ENCODE data around the gene SPATS2.
A peak's percentile ranks its signal among the peaks of the same experiment; 100 is the strongest.
"Not testable (repeated sequence)": the region's sequence is repeated elsewhere in the genome, so short reads cannot be mapped to it uniquely, and the experiment has no call there.

Gene SPATS2

GRCh38 chr12:49367381-49368239 is at the start of gene SPATS2:
SPATS2 (plus strand) TSS chr12:49367462; CDS start chr12:49461013, 93,551 bp downstream.
- no peak for DNase-seq (ENCODE audit: extremely low spot score)
- no peak for TF ChIP-seq CTCF (IDR thresholded peaks at IDR 0.05; ENCODE audit: control extremely low read depth, extremely low read depth, low read depth, missing control alignments)
- ChIA-PET CTCF (interaction anchor here (0.7 to 11.9 kb wide), 19 partner anchors 9 to 199 kb away, joined by 3 to 410 read pairs (median 6); partner anchors contain the start of gene DNAJC22), POLR2A (interaction anchor here (0.6 to 1.7 kb wide), 8 partner anchors 9 to 281 kb away, joined by 3 to 9 read pairs (median 5); no protein-coding TSS in a partner anchor)

- CTCF ChIA-PET: interaction anchor here (1.0 to 7.3 kb wide), 4 partner anchors 11 to 31 kb away, joined by 3 to 35 read pairs (median 11); partner anchors contain the start of gene DNAJC22
- DNase-seq (ENCODE audit: extremely low spot score); POLR2A ChIA-PET: not testable (repeated sequence)
Observed at GRCh38 chr12:49320411-49321103, 46.7 kb upstream of the SPATS2 start.

GRCh38 chr12:49322367-49322707 is 44.9 kb upstream of the SPATS2 start:
- no peak for TF ChIP-seq CTCF (IDR thresholded peaks at IDR 0.05; ENCODE audit: control extremely low read depth, extremely low read depth, low read depth, missing control alignments)
- POLR2A ChIA-PET: interaction anchor here (1.0 to 1.5 kb wide), 7 partner anchors 17 to 419 kb away, joined by 3 to 5 read pairs (median 5); partner anchors contain the start of genes TMBIM6, TUBA1B and TUBA1C
- CTCF ChIA-PET: interaction anchor here (1.0 to 7.3 kb wide), 13 partner anchors 10 to 191 kb away, joined by 3 to 42 read pairs (median 9); partner anchors contain the start of genes C1QL4, DNAJC22 and PRPH
- no peak for DNase-seq (ENCODE audit: extremely low spot score)

GRCh38 chr12:49322708-49323523 is 44.3 kb upstream of the SPATS2 start, which contains the start of gene TROAP:
TROAP (plus strand) TSS chr12:49323255; CDS start chr12:49323609, 354 bp downstream.
- TF ChIP-seq CTCF (IDR thresholded peaks at IDR 0.05; ENCODE audit: control extremely low read depth, extremely low read depth, low read depth, missing control alignments): no peak
- ChIA-PET POLR2A (interaction anchor here (0.8 to 1.5 kb wide), 8 partner anchors 9 to 418 kb away, joined by 3 to 5 read pairs (median 4); partner anchors contain the start of genes TMBIM6, TUBA1B and TUBA1C), CTCF (interaction anchor here (1.0 to 7.3 kb wide), 13 partner anchors 9 to 191 kb away, joined by 3 to 42 read pairs (median 9); partner anchors contain the start of genes C1QL4, DNAJC22 and PRPH)

GRCh38 chr12:49323524-49324097 is 43.7 kb upstream of the SPATS2 start:
- CTCF ChIA-PET: interaction anchor here (1.2 to 7.3 kb wide), 9 partner anchors 8 to 47 kb away, joined by 3 to 42 read pairs (median 15); partner anchors contain the start of genes C1QL4, DNAJC22 and PRPH
- POLR2A ChIA-PET: interaction anchor here (0.8 to 1.5 kb wide), 6 partner anchors 8 to 418 kb away, joined by 3 to 5 read pairs (median 5); partner anchors contain the start of genes TMBIM6, TUBA1B and TUBA1C

More at GRCh38 chr12:49322708-49323523, 44.3 kb upstream of the SPATS2 start, which contains the start of gene TROAP:
- DNase-seq (ENCODE audit: extremely low spot score): peak; percentile 99

More at GRCh38 chr12:49323524-49324097, 43.7 kb upstream of the SPATS2 start:
- DNase-seq (ENCODE audit: extremely low spot score): no peak
- TF ChIP-seq CTCF (IDR thresholded peaks at IDR 0.05; ENCODE audit: control extremely low read depth, extremely low read depth, low read depth, missing control alignments): no peak

Data from GM10248 (cell line).